Mesenchymal stem cell (in vitro differentiated cells and primary cell): ENCODE measurements around the gene SLC7A4. TPM values are rescaled to one million over a fixed set of nuclear protein-coding genes. Genes with fewer than 3 reads are reported as not detected.

Source experiments
- DNase-seq: peaks from one replicate; pipeline ENCODE4 v3.0.0-alpha.2; 2013
- H2AFZ ChIP-seq: one replicate; pipeline ENCODE4 v1.6.1; 2013; ENCODE audit warnings: low read depth, mild to moderate bottlenecking, control low read depth, inconsistent platforms, low read length, moderate library complexity
- H2AK5ac ChIP-seq: 2 replicates; pipeline ENCODE4 v1.6.1; 2013; ENCODE audit warnings: low read length, moderate library complexity, mild to moderate bottlenecking, inconsistent platforms; ENCODE audit not compliant: severe bottlenecking
- H2BK120ac ChIP-seq: one replicate; pipeline ENCODE4 v1.6.1; 2013; ENCODE audit warnings: low read depth, mild to moderate bottlenecking, inconsistent platforms, low read length, moderate library complexity
- H2BK12ac ChIP-seq, 2 experiments: one replicate each; pipeline ENCODE4 v1.6.1; 2013; ENCODE audit warnings: inconsistent platforms in 2 of 2, low read length in 2 of 2, mild to moderate bottlenecking in 2 of 2, moderate library complexity in 2 of 2, control low read depth in 1 of 2
- H2BK15ac ChIP-seq: one replicate; pipeline ENCODE4 v1.6.1; 2013; ENCODE audit warnings: mild to moderate bottlenecking, low read depth, inconsistent platforms; ENCODE audit not compliant: poor library complexity, severe bottlenecking
- H2BK5ac ChIP-seq: 2 replicates; pipeline ENCODE4 v1.6.1; 2013; ENCODE audit warnings: low read depth, mild to moderate bottlenecking, low read length, control low read depth, inconsistent platforms; ENCODE audit not compliant: poor library complexity, severe bottlenecking
- H3K14ac ChIP-seq, 2 experiments: one replicate each; pipeline ENCODE4 v1.6.1; 2013; ENCODE audit warnings: inconsistent platforms in 2 of 2, low read length in 2 of 2, control low read depth in 1 of 2, mild to moderate bottlenecking in 1 of 2, moderate library complexity in 1 of 2
- H3K18ac ChIP-seq, 2 experiments: one replicate each; pipeline ENCODE4 v1.6.1; 2013; ENCODE audit warnings: inconsistent platforms in 2 of 2, low read length in 2 of 2, control low read depth in 1 of 2, low read depth in 1 of 2, mild to moderate bottlenecking in 1 of 2
- H3K23ac ChIP-seq, 2 experiments: one replicate each; pipeline ENCODE4 v1.6.1; 2013; ENCODE audit warnings: inconsistent platforms in 2 of 2, low read length in 2 of 2, mild to moderate bottlenecking in 2 of 2, moderate library complexity in 2 of 2, control low read depth in 1 of 2
- H3K27ac ChIP-seq: 2 replicates; pipeline ENCODE4 v1.5.1; 2013; ENCODE audit warnings: mild to moderate bottlenecking, moderate library complexity, low read length, control low read depth, inconsistent platforms; ENCODE audit not compliant: poor library complexity, severe bottlenecking
- H3K27me3 ChIP-seq, 2 experiments: 2 replicates each; pipeline versions ENCODE4 v1.6.1 to v1.7.0; 2013; ENCODE audit warnings: low read length in 2 of 2, mild to moderate bottlenecking in 2 of 2, moderate library complexity in 2 of 2, control low read depth in 1 of 2, inconsistent platforms in 1 of 2; ENCODE audit not compliant: control insufficient read depth in 1 of 2, insufficient read depth in 1 of 2
- H3K36me3 ChIP-seq, 2 experiments: 2 replicates each; pipeline versions ENCODE4 v1.6.1 to v1.7.0; 2013; ENCODE audit warnings: low read length in 2 of 2, control low read depth in 1 of 2, inconsistent platforms in 1 of 2, low read depth in 1 of 2, mild to moderate bottlenecking in 1 of 2; ENCODE audit not compliant: insufficient read depth in 2 of 2, control insufficient read depth in 1 of 2
- H3K4ac ChIP-seq, 2 experiments: one replicate each; pipeline ENCODE4 v1.6.1; 2013; ENCODE audit warnings: inconsistent platforms in 2 of 2, low read length in 2 of 2, mild to moderate bottlenecking in 2 of 2, moderate library complexity in 2 of 2, control low read depth in 1 of 2, low read depth in 1 of 2
- H3K4me1 ChIP-seq: 2 replicates; pipeline ENCODE4 v1.6.1; 2013; ENCODE audit warnings: low read depth, low read length, control low read depth; ENCODE audit not compliant: control insufficient read depth, insufficient read depth
- H3K4me2 ChIP-seq: 2 replicates; pipeline ENCODE4 v1.6.1; 2013; ENCODE audit warnings: low read length, mild to moderate bottlenecking, inconsistent platforms; ENCODE audit not compliant: poor library complexity, severe bottlenecking
- H3K4me3 ChIP-seq, 2 experiments: 2 replicates each; pipeline versions ENCODE4 v1.5.1 to v1.7.0; 2013; ENCODE audit warnings: low read length in 2 of 2, mild to moderate bottlenecking in 2 of 2, control low read depth in 1 of 2, low read depth in 1 of 2; ENCODE audit not compliant: insufficient read depth in 1 of 2
- H3K79me1 ChIP-seq: replicated peaks from 2 replicates; pipeline ENCODE4 v1.6.1; 2013; ENCODE audit warnings: mild to moderate bottlenecking, control low read depth, low read length, inconsistent platforms; ENCODE audit not compliant: poor library complexity, severe bottlenecking
- H3K9ac ChIP-seq: 2 replicates; pipeline ENCODE4 v1.7.0; 2013; ENCODE audit warnings: mild to moderate bottlenecking, low read length, moderate library complexity
- H3K9me3 ChIP-seq: 2 replicates; pipeline ENCODE4 v1.7.0; 2013; ENCODE audit warnings: mild to moderate bottlenecking, low read length; ENCODE audit not compliant: control insufficient read depth
- H4K8ac ChIP-seq: one replicate; pipeline ENCODE4 v1.6.1; 2013; ENCODE audit warnings: inconsistent platforms, mild to moderate bottlenecking, low read length, moderate library complexity
- H4K91ac ChIP-seq: one replicate; pipeline ENCODE4 v1.6.1; 2013; ENCODE audit warnings: mild to moderate bottlenecking, low read length, inconsistent platforms
- WGBS: methylation state at CpG from one replicate; pipeline ENCODE4 v1.1.7; 2013; ENCODE audit warnings: mixed read lengths; 5-methylcytosine and 5-hydroxymethylcytosine counted together
- polyA plus RNA-seq, 2 experiments: library from polyadenylated mRNA; stranded (reverse); fragments of 200-250 nt; gene quantifications; one replicate each; pipeline ENCODE4 v1.2.3, GENCODE V29; 2013

SLC7A4 gene, protein sequence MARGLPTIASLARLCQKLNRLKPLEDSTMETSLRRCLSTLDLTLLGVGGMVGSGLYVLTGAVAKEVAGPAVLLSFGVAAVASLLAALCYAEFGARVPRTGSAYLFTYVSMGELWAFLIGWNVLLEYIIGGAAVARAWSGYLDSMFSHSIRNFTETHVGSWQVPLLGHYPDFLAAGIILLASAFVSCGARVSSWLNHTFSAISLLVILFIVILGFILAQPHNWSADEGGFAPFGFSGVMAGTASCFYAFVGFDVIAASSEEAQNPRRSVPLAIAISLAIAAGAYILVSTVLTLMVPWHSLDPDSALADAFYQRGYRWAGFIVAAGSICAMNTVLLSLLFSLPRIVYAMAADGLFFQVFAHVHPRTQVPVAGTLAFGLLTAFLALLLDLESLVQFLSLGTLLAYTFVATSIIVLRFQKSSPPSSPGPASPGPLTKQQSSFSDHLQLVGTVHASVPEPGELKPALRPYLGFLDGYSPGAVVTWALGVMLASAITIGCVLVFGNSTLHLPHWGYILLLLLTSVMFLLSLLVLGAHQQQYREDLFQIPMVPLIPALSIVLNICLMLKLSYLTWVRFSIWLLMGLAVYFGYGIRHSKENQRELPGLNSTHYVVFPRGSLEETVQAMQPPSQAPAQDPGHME
- 0.11 TPM for polyA plus RNA-seq (2013, experiment 1 of 2)
- 0.16 TPM for polyA plus RNA-seq (2013, experiment 2 of 2)

GRCh38 chr22:21032037-21032867 is at the start of gene SLC7A4:
TSS of gene SLC7A4 (minus strand) at chr22:21032561. CDS start at chr22:21031812, 749 bp downstream.
- H3K27me3 ChIP-seq, result peaks cover 36 to 53% of the 10 kb centered on the region in 2 experiments
- H3K18ac ChIP-seq, result peak within 1 kb of the TSS in 1 of 2 experiments; percentile 57

DNA sequence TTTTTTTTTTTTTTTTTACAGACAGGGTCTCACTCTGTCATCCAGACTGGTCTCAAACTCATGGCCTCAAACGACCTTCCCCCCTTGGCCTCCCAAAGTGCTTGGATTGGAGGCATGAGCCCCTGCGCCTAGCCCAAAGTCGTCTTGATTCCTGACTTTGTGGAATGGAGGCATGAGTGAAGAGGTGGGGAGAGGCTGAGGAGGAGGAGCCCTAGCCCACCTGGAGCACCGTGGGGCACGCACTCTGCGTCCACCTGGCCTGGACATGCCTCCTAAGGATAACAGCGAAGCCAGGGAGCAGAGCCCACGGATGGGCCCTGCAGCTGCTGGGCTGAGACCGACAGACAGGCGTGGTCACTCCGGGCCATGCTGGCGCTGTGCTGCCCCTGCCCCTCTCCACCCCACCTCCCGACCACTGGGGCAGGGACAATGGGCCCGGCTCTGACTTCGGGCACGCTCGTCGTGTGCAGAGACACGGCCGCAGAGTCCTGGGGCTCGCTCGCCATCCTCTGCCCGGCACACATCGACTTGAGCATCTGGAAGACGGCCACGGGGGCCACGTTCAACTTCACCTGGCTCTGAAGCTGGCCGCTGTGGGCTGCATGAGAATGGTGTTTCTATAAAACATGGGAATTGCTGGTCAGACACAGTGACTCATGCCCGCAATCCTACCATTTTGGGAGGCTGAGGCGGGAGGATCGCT is 48.2 kb upstream of the SLC7A4 start:
- no peak overlapping the region for H3K4me3 ChIP-seq
- H3K27me3 ChIP-seq, result peaks cover 0 to 6% of the 10 kb centered on the region in 2 experiments
- no peak overlapping the region for H3K23ac ChIP-seq
- no peak overlapping the region for H2BK12ac ChIP-seq
- peak overlapping the region; percentile 61 for H4K91ac ChIP-seq
- H4K8ac ChIP-seq, result peak overlapping the region; percentile 41
- no peak overlapping the region for H3K18ac ChIP-seq
- H2AFZ ChIP-seq, result no peak overlapping the region
- no peak overlapping the region for H3K14ac ChIP-seq
- no peak overlapping the region for H2BK120ac ChIP-seq
- no peak for DNase-seq
- H2BK5ac ChIP-seq, result no peak overlapping the region
- H2BK15ac ChIP-seq, result no peak overlapping the region
- no peak overlapping the region for H3K4ac ChIP-seq
- H3K36me3 ChIP-seq, result no peaks in the 10 kb centered on the region
- no peaks in the 10 kb centered on the region for H3K4me1 ChIP-seq
- H2AK5ac ChIP-seq, result no peak overlapping the region
- H3K27ac ChIP-seq, result no peak overlapping the region
- H3K4me2 ChIP-seq, result no peak overlapping the region
- 91% methylated on average over 28 of the region's 31 CpGs for WGBS
- no peaks in the 10 kb centered on the region for H3K79me1 ChIP-seq
- no peak overlapping the region for H3K9ac ChIP-seq
- H3K9me3 ChIP-seq, result no peaks in the 10 kb centered on the region

More at GRCh38 chr22:21032037-21032867, at the start of gene SLC7A4:
- H3K4me1 ChIP-seq, result peaks cover 21% of the 10 kb centered on the region
- H3K14ac ChIP-seq, result no peak within 1 kb of the TSS
- H4K8ac ChIP-seq, result peak within 1 kb of the TSS; percentile 79
- no peak within 1 kb of the TSS for H2AK5ac ChIP-seq
- H3K9ac ChIP-seq, result no peak within 1 kb of the TSS
- H3K23ac ChIP-seq, result peak within 1 kb of the TSS in 1 of 2 experiments; percentile 73
- no peak within 1 kb of the TSS for H2BK5ac ChIP-seq
- peak within 1 kb of the TSS; percentile 70 for H2BK15ac ChIP-seq
- peak within 1 kb of the TSS; percentile 71 for H3K4me2 ChIP-seq
- H3K27ac ChIP-seq, result no peak within 1 kb of the TSS
- peak within 1 kb of the TSS in 1 of 2 experiments; percentile 6 for H2BK12ac ChIP-seq
- H2AFZ ChIP-seq, result peak within 1 kb of the TSS; percentile 29
- no peaks in the 10 kb centered on the region for H3K9me3 ChIP-seq
- peak within 1 kb of the TSS; percentile 31 for H4K91ac ChIP-seq
- H3K4me3 ChIP-seq, result peak within 1 kb of the TSS; percentile 37 to 61
- peak within 1 kb of the TSS in 1 of 2 experiments; percentile 37 for H3K4ac ChIP-seq
- H2BK120ac ChIP-seq, result peak within 1 kb of the TSS; percentile 39
- no peak for DNase-seq
- peaks cover 0 to 4% of the 10 kb centered on the region in 2 experiments for H3K36me3 ChIP-seq
- WGBS, result 18% methylated on average over 53 of the region's 59 CpGs
- H3K79me1 ChIP-seq, result no peaks in the 10 kb centered on the region

DNA sequence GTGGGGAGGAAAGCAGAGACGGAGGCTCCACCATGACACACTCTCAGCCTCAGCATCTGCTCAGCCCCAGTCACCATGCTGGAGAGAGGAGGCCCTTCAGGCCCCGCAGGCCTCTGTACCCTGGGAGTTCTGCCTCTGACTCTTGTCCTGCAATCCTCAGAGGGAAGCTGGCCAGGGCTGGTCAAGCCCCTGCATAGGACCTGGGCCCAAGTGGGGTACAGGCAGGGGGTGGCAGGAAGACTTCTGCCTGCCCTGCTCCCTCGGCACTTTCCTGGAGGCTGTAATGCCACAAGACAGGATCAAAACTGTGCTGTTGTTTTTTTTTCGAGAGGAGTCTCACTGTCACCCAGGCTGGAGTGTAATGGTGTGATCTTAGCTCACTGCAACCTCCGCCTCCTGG is 47.1 kb upstream of the SLC7A4 start:
- Histone ChIP-seq H3K4me3 (no peak overlapping the region), H3K36me3 (no peaks in the 10 kb centered on the region), H2AFZ (no peak overlapping the region), H3K4ac (no peak overlapping the region), H3K18ac (no peak overlapping the region), H2BK15ac (no peak overlapping the region), H3K27me3 (peaks cover 0 to 6% of the 10 kb centered on the region in 2 experiments), H3K79me1 (no peaks in the 10 kb centered on the region), H2BK5ac (no peak overlapping the region), H2BK12ac (no peak overlapping the region), H3K23ac (no peak overlapping the region), H2BK120ac (no peak overlapping the region), H3K4me1 (no peaks in the 10 kb centered on the region), H3K4me2 (no peak overlapping the region), H4K8ac (no peak overlapping the region), H3K9me3 (no peaks in the 10 kb centered on the region), H3K14ac (no peak overlapping the region), H4K91ac (no peak overlapping the region), H2AK5ac (no peak overlapping the region), H3K9ac (no peak overlapping the region), H3K27ac (no peak overlapping the region)
- WGBS, result 81% methylated on average over 5 of the region's 5 CpGs
- DNase-seq, result no peak
